Neural cell (in vitro differentiated cells): ENCODE results near the gene RPA3. TPM values are rescaled to one million over a fixed set of nuclear protein-coding genes. Genes with fewer than 3 reads are reported as not detected.
A peak's percentile ranks its signal among the peaks of the same experiment; 100 is the strongest.

Experiments used
- H2AFZ ChIP-seq: fragments of 200-600, 300-800 bp; sonication (generic), shearing (Covaris generic); 2 replicates; pipeline ENCODE4 v1.6.0; 2014; ENCODE audit warnings: low read depth, mild to moderate bottlenecking, antibody characterized with exemption, low read length, moderate library complexity
- H3F3A ChIP-seq: fragments of 200-600 bp; shearing (Covaris generic); 2 replicates; pipeline ENCODE4 v1.6.1; 2016; ENCODE audit warnings: mild to moderate bottlenecking, moderate library complexity, mixed read lengths, antibody characterized with exemption, low read length; ENCODE audit not compliant: insufficient read depth, poor library complexity, severe bottlenecking
- H3K27ac ChIP-seq: fragments of 200-600, 300-800 bp; sonication (generic), shearing (Covaris generic); 2 replicates; pipeline ENCODE4 v1.5.1; 2014; ENCODE audit warnings: mild to moderate bottlenecking, low read length, moderate library complexity
- H3K27me3 ChIP-seq: fragments of 300-800, 200-600 bp; sonication (generic), shearing (Covaris generic); 2 replicates; pipeline ENCODE4 v1.6.0; 2014; ENCODE audit warnings: mild to moderate bottlenecking, low read depth, low read length, moderate library complexity; ENCODE audit not compliant: insufficient read depth
- H3K36me3 ChIP-seq: fragments of 300-800, 200-600 bp; sonication (generic), shearing (Covaris generic); 2 replicates; pipeline ENCODE4 v1.5.1; 2014; ENCODE audit warnings: mild to moderate bottlenecking, antibody characterized with exemption, low read length, moderate library complexity; ENCODE audit not compliant: insufficient read depth
- H3K4me2 ChIP-seq: fragments of 300-800, 200-600 bp; sonication (generic), shearing (Covaris generic); 2 replicates; pipeline ENCODE4 v1.6.0; 2014; ENCODE audit warnings: mild to moderate bottlenecking, low read length
- H3K4me3 ChIP-seq: fragments of 300-800, 200-600 bp; sonication (generic), shearing (Covaris generic); 2 replicates; pipeline ENCODE4 v1.5.1; 2014; ENCODE audit warnings: mild to moderate bottlenecking, low read length, moderate library complexity
- H3K79me2 ChIP-seq: fragments of 200-600 bp; shearing (Covaris generic); replicated peaks from 2 replicates; pipeline ENCODE4 v1.6.0; 2014; ENCODE audit warnings: mild to moderate bottlenecking, low read length, moderate library complexity; ENCODE audit not compliant: insufficient read depth
- H3K9ac ChIP-seq: fragments of 300-800, 200-600 bp; sonication (generic), shearing (Covaris generic); 2 replicates; pipeline ENCODE4 v1.6.1; 2016; ENCODE audit warnings: mild to moderate bottlenecking, low read length, mixed read lengths
- H3K9me2 ChIP-seq: fragments of 200-600 bp; shearing (Covaris generic); 2 replicates; pipeline ENCODE4 v1.6.1; 2016; ENCODE audit warnings: mild to moderate bottlenecking, low read length, mixed read lengths; ENCODE audit not compliant: insufficient read depth
- H3K9me3 ChIP-seq: fragments of 200-600, 300-800 bp; sonication (generic), shearing (Covaris generic); 2 replicates; pipeline ENCODE4 v1.6.1; 2016; ENCODE audit warnings: mild to moderate bottlenecking, mixed run types, low read length, moderate library complexity, mixed read lengths
- H4K20me1 ChIP-seq: fragments of 200-600 bp; shearing (Covaris generic); 2 replicates; pipeline ENCODE4 v1.6.1; 2016; ENCODE audit warnings: mild to moderate bottlenecking, mixed run types; ENCODE audit not compliant: insufficient read depth
- CTCF ChIP-seq: fragments of 450-650 bp; IDR thresholded peaks from 2 replicates; pipeline ENCODE4 v1.5.1; 2014; ENCODE audit warnings: antibody characterized with exemption, mild to moderate bottlenecking, moderate library complexity; ENCODE audit not compliant: poor library complexity, severe bottlenecking
- EP300 ChIP-seq: fragments of 450-650 bp; conservative IDR thresholded peaks from 2 replicates; pipeline ENCODE4 v1.6.1; 2014; ENCODE audit warnings: antibody characterized with exemption, mild to moderate bottlenecking, moderate library complexity; ENCODE audit not compliant: poor library complexity, severe bottlenecking
- EZH2 ChIP-seq: fragments of 200-600, 300-800 bp; shearing (Covaris generic), sonication (generic); IDR thresholded peaks from 2 replicates; pipeline ENCODE4 v1.6.1; 2014; ENCODE audit warnings: antibody characterized with exemption, low read length, borderline replicate concordance, mild to moderate bottlenecking; ENCODE audit not compliant: insufficient read depth, poor library complexity, severe bottlenecking
- MXI1 ChIP-seq: fragments of 450-650 bp; conservative IDR thresholded peaks from 2 replicates; pipeline ENCODE4 v1.6.1; 2014; ENCODE audit warnings: antibody characterized with exemption, mild to moderate bottlenecking; ENCODE audit not compliant: poor library complexity, severe bottlenecking
- POLR2AphosphoS5 ChIP-seq: IDR thresholded peaks from 2 replicates; pipeline ENCODE4 v1.6.1; 2012
- RAD21 ChIP-seq: fragments of 450-650 bp; conservative IDR thresholded peaks from 2 replicates; pipeline ENCODE4 v1.6.1; 2014; ENCODE audit warnings: antibody characterized with exemption, mild to moderate bottlenecking, moderate library complexity
- REST ChIP-seq: IDR thresholded peaks from 2 replicates; pipeline ENCODE4 v1.6.1; 2012; ENCODE audit warnings: borderline replicate concordance
- SMC3 ChIP-seq: fragments of 450-650 bp; conservative IDR thresholded peaks from 2 replicates; pipeline ENCODE4 v1.6.1; 2014; ENCODE audit warnings: antibody characterized with exemption, mild to moderate bottlenecking, moderate library complexity; ENCODE audit not compliant: poor library complexity
- TAF1 ChIP-seq: IDR thresholded peaks from 2 replicates; pipeline ENCODE4 v1.6.1; 2012; ENCODE audit warnings: low read depth
- polyA plus RNA-seq: library from polyadenylated mRNA; depleted of rRNA; stranded (reverse); fragments of >200 nt; gene quantifications from 2 replicates; pipeline ENCODE4 v1.2.3, GENCODE V29; 2014

RPA3 gene
- polyA plus RNA-seq, 1 donor from 2014 or later: 50.1 TPM

- Histone ChIP-seq H3F3A (no peaks in the 10 kb centered on the region), H2AFZ (no peak overlapping the region), H3K36me3 (no peaks in the 10 kb centered on the region), H3K9me3 (no peaks in the 10 kb centered on the region), H4K20me1 (no peaks in the 10 kb centered on the region), H3K4me3 (no peak overlapping the region), H3K27me3 (no peaks in the 10 kb centered on the region), H3K4me2 (no peak overlapping the region), H3K79me2 (peaks cover under 1% of the 10 kb centered on the region), H3K9me2 (no peaks in the 10 kb centered on the region), H3K9ac (no peak overlapping the region), H3K27ac (no peak overlapping the region)
- TF ChIP-seq TAF1 (no peak), POLR2AphosphoS5 (no peak), EP300 (no peak), CTCF (no peak), RAD21 (no peak), EZH2 (no peak), MXI1 (no peak), REST (no peak), SMC3 (no peak)
Measured at GRCh38 chr7:7647495-7648036, 70.8 kb downstream of the RPA3 start.

DNA sequence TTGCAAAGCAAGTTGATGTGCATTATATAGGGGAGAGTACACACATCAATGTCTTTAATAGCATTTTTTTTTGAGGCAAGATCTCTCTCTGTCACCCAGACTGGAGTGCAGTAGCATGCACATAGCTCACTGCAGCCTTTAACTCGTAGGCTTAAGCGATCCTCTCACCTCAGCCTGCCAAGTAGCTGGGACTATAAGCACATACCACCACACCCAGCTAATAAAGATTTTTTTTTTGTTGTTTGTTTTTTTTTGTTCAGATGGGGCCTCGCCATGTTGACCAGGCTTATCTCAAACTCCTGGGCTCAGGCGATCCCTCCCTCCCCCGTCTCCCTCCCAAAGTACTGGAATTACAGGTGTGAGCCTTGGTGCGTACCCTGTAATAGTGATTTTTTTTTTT, 76.3 kb downstream of the RPA3 start:
- H3K9me3 ChIP-seq: no peaks in the 10 kb centered on the region
- H2AFZ ChIP-seq: no peak overlapping the region
- H3F3A ChIP-seq: no peaks in the 10 kb centered on the region
- H3K9me2 ChIP-seq: no peaks in the 10 kb centered on the region
- H3K9ac ChIP-seq: no peak overlapping the region
- TF ChIP-seq RAD21 (no peak), TAF1 (no peak), CTCF (no peak), REST (no peak), EP300 (no peak), EZH2 (no peak), POLR2AphosphoS5 (no peak), SMC3 (no peak), MXI1 (no peak)
- peak overlapping the region; percentile 78 for H3K4me2 ChIP-seq
- peak overlapping the region; percentile 80 for H3K4me3 ChIP-seq
- no peaks in the 10 kb centered on the region for H3K36me3 ChIP-seq
- H3K79me2 ChIP-seq: peaks cover 4% of the 10 kb centered on the region
- H3K27ac ChIP-seq: no peak overlapping the region
- H4K20me1 ChIP-seq: no peaks in the 10 kb centered on the region
- H3K27me3 ChIP-seq: no peaks in the 10 kb centered on the region
